HG03432 (cell line): Measurements from ENCODE around the gene PAX3.

ENCODE experiments used
- ATAC-seq: cut with Tn5 transposase; IDR thresholded peaks from one replicate; pipeline ENCODE4 v1.9.1; 2021; ENCODE audit warnings: mild to moderate bottlenecking, moderate library complexity; ENCODE audit not compliant: unreplicated experiment

PAX3 gene

GRCh38 chr2:222238072-222238471, 60.7 kb downstream of the PAX3 start:
- no peak for ATAC-seq

GRCh38 chr2:222232839-222233238, 66.0 kb downstream of the PAX3 start:
- ATAC-seq, result no peak

GRCh38 chr2:222232372-222232771, 66.4 kb downstream of the PAX3 start:
- no peak for ATAC-seq

- ATAC-seq, result no peak
Measured at GRCh38 chr2:222228054-222228453, 70.7 kb downstream of the PAX3 start.

- ATAC-seq, result no peak
Measured at GRCh38 chr2:222218786-222219185, 80.0 kb downstream of the PAX3 start.

- no peak for ATAC-seq
Measured at GRCh38 chr2:222217712-222218111, 81.1 kb downstream of the PAX3 start.

GRCh38 chr2:222214885-222215284, 83.9 kb downstream of the PAX3 start:
- ATAC-seq, result no peak

- ATAC-seq, result no peak
Measured at GRCh38 chr2:222213049-222213448, 85.7 kb downstream of the PAX3 start.

- ATAC-seq, result no peak
Measured at GRCh38 chr2:222212571-222212970, 86.2 kb downstream of the PAX3 start.

- no peak for ATAC-seq
Measured at GRCh38 chr2:222208010-222208690, 90.6 kb downstream of the PAX3 start.

- no peak for ATAC-seq
Measured at GRCh38 chr2:222205136-222205535, 93.7 kb downstream of the PAX3 start.

GRCh38 chr2:222203041-222203440, 95.8 kb downstream of the PAX3 start:
- ATAC-seq, result no peak

GRCh38 chr2:222196159-222196558, 102.6 kb downstream of the PAX3 start:
- no peak for ATAC-seq

GRCh38 chr2:222194669-222195068, 104.1 kb downstream of the PAX3 start:
- no peak for ATAC-seq

GRCh38 chr2:222193328-222193983, 105.3 kb downstream of the PAX3 start:
- ATAC-seq, result peak; percentile 41

GRCh38 chr2:222180619-222181018, 118.2 kb downstream of the PAX3 start:
- ATAC-seq, result no peak

- ATAC-seq, result no peak
Measured at GRCh38 chr2:222179592-222179991, 119.2 kb downstream of the PAX3 start.

- ATAC-seq, result no peak
Measured at GRCh38 chr2:222178450-222178849, 120.3 kb downstream of the PAX3 start.

- ATAC-seq, result no peak
Measured at GRCh38 chr2:222176890-222177289, 121.9 kb downstream of the PAX3 start.

- no peak for ATAC-seq
Measured at GRCh38 chr2:222174450-222174849, 124.3 kb downstream of the PAX3 start.

- no peak for ATAC-seq
Measured at GRCh38 chr2:222169346-222169745, 129.5 kb downstream of the PAX3 start.

- ATAC-seq, result no peak
Measured at GRCh38 chr2:222167762-222168161, 131.0 kb downstream of the PAX3 start.

- no peak for ATAC-seq
Measured at GRCh38 chr2:222160944-222161343, 137.9 kb downstream of the PAX3 start.
